GM18526 (cell line): ENCODE measurements around the gene ADAM30.

Experiments
- POLR2A ChIP-seq: IDR thresholded peaks from 3 replicates; pipeline ENCODE4 v1.6.1; 2011; ENCODE audit not compliant: insufficient read length; ENCODE audit errors: extremely low read depth

Gene ADAM30

DNA sequence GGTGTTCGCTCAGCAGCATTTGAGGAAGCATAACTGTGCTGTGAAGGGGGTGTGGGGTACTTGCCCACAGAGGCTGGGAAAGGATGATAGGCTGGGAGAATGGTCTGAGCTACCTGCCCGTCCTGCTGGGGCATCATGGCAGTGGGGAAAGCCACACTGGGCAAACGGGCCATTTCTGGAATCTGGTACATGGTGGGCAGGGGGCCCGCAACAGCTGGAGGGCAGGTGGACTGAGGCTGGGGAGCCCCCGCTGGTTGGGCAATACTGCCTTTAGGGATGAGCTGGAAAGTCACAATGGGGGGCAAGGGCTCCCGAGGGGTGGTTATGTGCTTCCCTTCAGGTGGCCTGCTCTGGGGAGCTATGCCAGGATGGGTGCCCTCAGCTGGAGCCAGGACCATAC is 19.2 kb upstream of the ADAM30 start:
- TF ChIP-seq POLR2A, result no peak

GRCh38 chr1:119914071-119914470 is 17.8 kb upstream of the ADAM30 start:
- no peak for TF ChIP-seq POLR2A

DNA sequence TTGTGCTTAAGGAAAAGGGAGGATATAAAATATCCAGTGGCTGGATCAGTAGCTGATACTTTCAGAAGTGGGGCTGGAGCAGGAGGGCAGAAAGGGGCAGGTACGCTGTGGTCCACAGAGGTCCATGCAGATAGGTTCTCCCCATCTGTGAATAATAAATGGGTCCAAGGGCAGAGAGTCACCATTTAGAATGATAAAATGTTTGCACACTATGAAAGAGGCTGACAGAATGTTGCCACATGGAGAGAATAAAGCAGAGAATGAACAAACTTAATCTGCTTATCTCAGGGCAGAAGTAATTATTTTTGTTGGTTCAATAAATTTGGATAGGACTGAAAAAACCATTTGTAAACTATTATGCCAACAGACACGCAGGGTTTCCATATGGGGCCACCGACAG is 16.6 kb upstream of the ADAM30 start:
- no peak for TF ChIP-seq POLR2A

DNA sequence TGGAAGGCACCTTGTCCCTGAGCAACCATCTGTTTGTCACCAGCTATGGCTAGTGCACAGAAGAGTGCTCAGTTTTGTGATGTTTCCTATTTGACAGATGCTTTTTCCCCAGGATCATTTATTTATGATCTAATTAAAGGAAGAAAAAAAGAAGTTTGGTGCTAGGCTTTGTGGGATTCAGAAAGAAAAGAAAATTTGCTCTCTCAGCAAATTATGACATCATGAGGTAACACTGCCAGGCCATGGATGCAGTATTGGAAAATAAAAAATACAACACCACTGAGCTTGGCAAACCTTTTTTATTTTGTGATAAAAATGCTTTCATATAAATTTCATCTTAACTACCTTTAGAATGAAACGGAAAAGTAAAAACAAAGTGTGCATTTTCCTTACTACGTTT is 15.5 kb upstream of the ADAM30 start:
- no peak for TF ChIP-seq POLR2A

- TF ChIP-seq POLR2A, result no peak
Measured at GRCh38 chr1:119910618-119911017, 14.3 kb upstream of the ADAM30 start.

- TF ChIP-seq POLR2A, result no peak
Measured at GRCh38 chr1:119909890-119910596, 13.7 kb upstream of the ADAM30 start.

GRCh38 chr1:119908661-119909060 is 12.3 kb upstream of the ADAM30 start:
- no peak for TF ChIP-seq POLR2A

DNA sequence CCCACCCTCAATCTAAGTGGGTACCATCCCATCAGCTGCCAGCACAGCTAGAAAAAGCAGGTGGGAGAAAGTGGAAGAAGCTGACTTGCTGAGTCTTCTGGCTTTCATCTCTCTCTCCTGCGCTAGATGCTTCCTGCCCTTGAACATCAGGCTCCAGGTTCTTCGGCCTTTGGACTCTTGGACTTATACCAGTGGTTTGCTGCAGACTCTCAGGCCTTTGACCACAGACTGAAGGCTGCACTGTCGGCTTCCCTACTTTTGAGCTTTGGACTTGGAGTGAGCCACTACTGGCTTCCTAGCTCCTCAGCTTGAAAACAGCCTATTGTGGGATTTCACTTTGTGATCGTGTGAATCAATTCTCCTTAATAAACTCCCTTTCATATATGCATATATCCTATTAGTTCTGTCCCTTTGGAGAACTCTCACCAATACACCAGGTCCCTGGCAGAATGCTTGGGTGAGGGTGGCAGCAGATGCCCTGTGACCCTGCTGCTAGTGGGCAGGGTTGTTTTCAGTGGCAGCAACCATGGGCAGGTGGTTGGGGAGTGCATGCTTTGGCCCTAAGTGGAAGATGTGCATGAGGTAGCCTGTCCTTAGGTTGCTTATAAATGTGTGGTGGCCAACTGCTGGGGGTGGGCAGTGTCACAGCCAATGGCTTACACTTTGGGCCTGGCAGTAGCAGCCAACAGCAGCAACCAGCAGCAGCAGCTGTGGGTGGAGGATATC is 10.8 kb upstream of the ADAM30 start:
- no peak for TF ChIP-seq POLR2A

DNA sequence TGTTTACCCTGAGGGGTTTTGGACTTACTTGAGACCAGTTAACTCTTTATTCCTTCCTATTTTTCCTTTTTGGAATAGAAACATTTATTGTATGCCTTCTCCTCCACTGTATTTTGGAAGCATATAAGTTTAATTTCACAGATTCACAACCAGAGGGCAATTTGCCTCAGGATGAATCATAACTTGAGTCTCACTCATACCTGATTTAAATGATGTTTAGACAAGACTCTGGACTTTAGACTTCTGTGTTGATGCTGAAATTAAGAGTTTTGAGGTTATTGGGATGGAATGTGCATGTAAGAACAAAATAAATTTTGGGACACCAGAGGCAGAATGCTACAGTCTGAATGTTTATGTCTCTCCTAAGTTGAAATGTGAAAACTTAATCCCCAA is 7.1 kb upstream of the ADAM30 start:
- TF ChIP-seq POLR2A, result no peak

- TF ChIP-seq POLR2A, result no peak
Measured at GRCh38 chr1:119902775-119903442, 6.6 kb upstream of the ADAM30 start.

DNA sequence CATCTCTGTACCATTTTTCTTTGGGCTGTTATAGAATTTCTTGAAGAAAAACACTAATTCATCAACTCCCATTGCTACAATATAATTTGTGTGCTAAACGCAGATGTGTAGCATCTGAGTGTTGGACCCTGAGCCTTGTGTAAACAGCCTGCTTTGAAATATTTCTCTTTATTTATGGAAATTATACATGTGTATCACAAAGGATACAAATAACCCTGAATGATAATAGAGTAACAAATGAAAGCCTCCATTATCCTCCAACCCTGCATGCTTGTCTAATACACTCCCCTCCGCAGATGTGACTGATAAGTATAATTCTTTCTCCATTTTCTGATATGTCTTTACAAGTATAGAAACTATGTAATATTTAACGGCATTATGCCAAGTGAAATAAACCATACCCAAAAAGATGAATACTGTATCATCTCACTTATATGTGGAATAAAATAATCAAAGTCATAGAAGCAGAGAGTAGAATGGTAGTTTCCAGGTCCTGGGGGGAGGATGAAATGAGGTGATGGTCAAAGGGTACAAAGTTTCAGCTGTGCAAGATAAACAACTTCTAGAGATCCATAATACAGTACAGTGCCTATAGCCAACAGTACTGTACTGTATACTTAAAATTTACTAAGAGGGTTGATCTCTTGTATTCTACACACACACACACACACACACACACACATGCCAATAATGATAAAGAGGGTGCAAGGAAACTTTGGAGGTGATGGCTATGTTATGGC is 2.8 kb upstream of the ADAM30 start:
- TF ChIP-seq POLR2A, result no peak

DNA sequence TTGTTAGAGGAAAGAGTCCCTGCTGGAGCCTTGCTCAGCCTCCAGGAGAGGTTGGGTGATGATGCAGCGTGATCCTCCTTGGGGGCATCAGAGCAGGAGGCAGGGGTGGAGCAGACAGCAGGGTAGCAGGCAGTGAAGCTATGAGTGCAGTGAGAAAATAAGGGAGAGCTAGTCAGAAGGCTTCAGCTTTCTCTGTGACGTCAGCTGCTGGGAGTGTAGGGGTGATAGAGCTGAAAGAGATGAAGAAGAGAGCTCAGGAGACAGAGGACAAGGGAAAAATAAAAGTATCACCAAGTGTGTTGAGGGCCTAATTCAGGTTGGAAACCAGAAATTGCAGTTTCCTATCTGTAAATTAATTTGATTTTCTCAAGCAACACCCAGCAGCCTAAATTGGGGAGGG is 2.2 kb upstream of the ADAM30 start:
- no peak for TF ChIP-seq POLR2A

DNA sequence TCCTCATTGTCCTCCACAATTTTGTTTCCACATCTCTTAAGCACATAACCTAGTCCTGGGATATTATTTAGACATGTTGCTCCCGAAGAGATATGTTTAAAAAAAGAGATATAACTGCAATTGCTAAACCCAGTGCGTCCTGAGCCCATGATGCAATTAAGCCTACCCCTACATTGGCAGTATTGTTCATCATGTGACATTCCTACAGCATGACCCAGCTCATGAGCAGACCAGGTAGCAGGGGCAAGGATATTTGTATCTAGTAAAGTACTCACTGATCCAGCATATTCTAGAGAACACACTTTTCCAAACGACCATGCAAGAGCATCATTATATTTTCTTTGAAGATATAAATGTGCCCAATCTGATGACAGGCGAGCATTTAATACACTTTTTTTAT is 1.2 kb downstream of the ADAM30 start:
- TF ChIP-seq POLR2A, result no peak

GRCh38 chr1:119893827-119894700 is 2.3 kb downstream of the ADAM30 start:
- TF ChIP-seq POLR2A, result no peak

DNA sequence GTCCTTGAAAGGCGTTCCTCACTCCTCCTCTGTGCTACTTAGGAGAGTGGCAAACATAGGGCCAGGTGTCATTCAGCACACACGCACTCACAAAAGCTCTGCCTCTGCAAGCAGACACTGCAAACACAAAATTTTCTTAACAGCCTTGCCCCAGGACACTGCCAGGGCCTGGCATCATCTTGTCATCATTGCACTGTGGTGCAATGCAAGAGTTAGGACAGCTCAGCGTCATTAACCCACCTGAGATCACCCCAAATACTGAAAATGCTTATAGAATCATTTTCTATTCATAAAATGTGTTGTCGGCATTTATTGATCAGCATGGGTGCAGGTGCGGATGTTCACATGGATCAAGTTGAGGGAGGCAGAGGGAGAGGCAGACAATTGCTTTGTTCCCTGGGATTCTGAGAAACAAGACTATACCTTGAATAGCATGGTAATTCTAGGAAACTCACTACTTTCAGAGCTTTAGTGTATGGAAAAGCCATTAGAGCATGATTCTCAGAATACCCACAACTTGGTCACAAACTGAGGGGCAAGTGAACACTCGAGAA is 3.0 kb downstream of the ADAM30 start:
- TF ChIP-seq POLR2A, result no peak

DNA sequence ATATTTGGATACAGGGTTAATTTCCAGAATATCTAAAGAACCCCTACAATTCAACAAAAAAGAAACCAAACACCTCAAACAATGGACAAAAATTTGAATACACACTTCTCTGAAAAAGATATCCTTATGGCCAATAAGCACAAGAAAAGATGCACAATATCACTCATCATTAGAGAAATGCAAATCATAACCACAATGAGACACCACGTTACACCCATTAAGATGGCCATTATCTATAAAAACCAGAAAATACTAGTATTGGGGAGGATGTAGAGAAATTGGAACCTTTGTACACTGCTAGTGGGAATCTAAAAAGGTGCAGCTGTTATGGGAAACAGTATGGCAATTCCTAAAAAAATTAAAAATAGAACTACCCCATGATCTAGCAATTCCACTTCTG is 4.9 kb downstream of the ADAM30 start:
- no peak for TF ChIP-seq POLR2A
